Measurements from ENCODE around the gene ZNF519.

ZNF519 gene

GRCh38 chr18:14098428-14098827 is 33.8 kb downstream of the ZNF519 start:
- DNase-seq (ENCODE audit: low read depth in 2 of 2) = no peak

GRCh38 chr18:14097761-14098160 is 34.5 kb downstream of the ZNF519 start:
- DNase-seq (ENCODE audit: low read depth in 2 of 2) = no peak

GRCh38 chr18:14093307-14093915 is 38.8 kb downstream of the ZNF519 start:
- no peak for DNase-seq (ENCODE audit: low read depth in 2 of 2)

GRCh38 chr18:14092625-14093306 is 39.5 kb downstream of the ZNF519 start:
- no peak for DNase-seq (ENCODE audit: low read depth in 2 of 2)

- DNase-seq (ENCODE audit: low read depth in 2 of 2) = no peak
Measured at GRCh38 chr18:14089781-14090180, 42.5 kb downstream of the ZNF519 start.

GRCh38 chr18:14089191-14089590 is 43.0 kb downstream of the ZNF519 start:
- no peak for DNase-seq (ENCODE audit: low read depth in 2 of 2)

GRCh38 chr18:14086458-14087231 is 45.6 kb downstream of the ZNF519 start:
- DNase-seq (ENCODE audit: low read depth in 2 of 2) = no peak

- no peak for DNase-seq (ENCODE audit: low read depth in 2 of 2)
Measured at GRCh38 chr18:14085770-14086457, 46.3 kb downstream of the ZNF519 start.

- DNase-seq (ENCODE audit: low read depth in 2 of 2) = no peak
Measured at GRCh38 chr18:14075196-14075595, 57.0 kb downstream of the ZNF519 start.

GRCh38 chr18:14074187-14074586 is 58.0 kb downstream of the ZNF519 start:
- no peak for DNase-seq (ENCODE audit: low read depth in 2 of 2)

GRCh38 chr18:14053661-14054060 is 78.6 kb downstream of the ZNF519 start:
- DNase-seq (ENCODE audit: low read depth in 2 of 2) = no peak

Measured in stimulated activated CD8-positive, alpha-beta memory T cell treated with anti-CD3 and anti-CD28 coated beads, Interleukin-7, amount 100 ng/mL, for 1 hour (primary cell).